Peyer's patch (tissue), 4 donors: Measurements from ENCODE around the gene CERK.

Experiments
- CTCF ChIP-seq, 6 experiments: fragments of 450-650 bp in 4 of 6; fragments of 200-600 bp in 2 of 6; sonication (generic) in 1 of 6; IDR thresholded peaks; one replicate each; pipeline ENCODE4 v1.5.1; 2017 to 2019; ENCODE audit warnings: antibody characterized with exemption in 6 of 6, mild to moderate bottlenecking in 3 of 6, moderate library complexity in 1 of 6
- POLR2A ChIP-seq, 2 donors: fragments of 450-650 bp; IDR thresholded peaks; one replicate each; pipeline ENCODE4 v1.5.1; 2017; ENCODE audit warnings: antibody characterized with exemption in 2 of 2, mild to moderate bottlenecking in 2 of 2, moderate library complexity in 2 of 2

- TF ChIP-seq CTCF (IDR thresholded peaks at IDR 0.05) = no peak
- no peak for TF ChIP-seq POLR2A (IDR thresholded peaks at IDR 0.05)
These were observed 32.1 kb upstream of the CERK start for GRCh38 chr22:46770151-46770641.
